Hematopoietic multipotent progenitor cell treated with erythropoietin and hydrocortisone succinate and interleukin-3 and kit ligand, for 8 days (in vitro differentiated cells): ENCODE results near the gene SCUBE1.

Experiments used
- DNase-seq: peaks from one replicate; pipeline ENCODE4 v3.0.0-alpha.2; 2015

Gene SCUBE1

GRCh38 chr22:43275545-43276317 lies 67.4 kb downstream of the SCUBE1 start:
- no peak for DNase-seq

- DNase-seq: no peak
These were observed 68.5 kb downstream of the SCUBE1 start for GRCh38 chr22:43274595-43275240.

GRCh38 chr22:43273902-43274484 lies 69.2 kb downstream of the SCUBE1 start:
- DNase-seq: peak; percentile 64

- no peak for DNase-seq
These were observed 70.3 kb downstream of the SCUBE1 start for GRCh38 chr22:43272869-43273318.

- no peak for DNase-seq
These were observed 70.9 kb downstream of the SCUBE1 start for GRCh38 chr22:43272301-43272700.

- DNase-seq: no peak
These were observed 72.2 kb downstream of the SCUBE1 start for GRCh38 chr22:43270949-43271348.

- DNase-seq: peak; percentile 17
These were observed 72.8 kb downstream of the SCUBE1 start for GRCh38 chr22:43270314-43270908.

GRCh38 chr22:43269646-43270045 lies 73.5 kb downstream of the SCUBE1 start:
- DNase-seq: no peak

- no peak for DNase-seq
These were observed 73.9 kb downstream of the SCUBE1 start for GRCh38 chr22:43269246-43269645.

GRCh38 chr22:43267981-43268660 lies 75.1 kb downstream of the SCUBE1 start:
- DNase-seq: no peak

- peak; percentile 63 for DNase-seq
These were observed 75.7 kb downstream of the SCUBE1 start for GRCh38 chr22:43267332-43267980.

GRCh38 chr22:43266076-43266475 lies 77.1 kb downstream of the SCUBE1 start:
- no peak for DNase-seq

GRCh38 chr22:43263645-43264514 lies 79.3 kb downstream of the SCUBE1 start:
- peak; percentile 97 for DNase-seq

GRCh38 chr22:43262990-43263644 lies 80.1 kb downstream of the SCUBE1 start:
- peak; percentile 56 for DNase-seq

- no peak for DNase-seq
These were observed 82.6 kb downstream of the SCUBE1 start for GRCh38 chr22:43260331-43261231.

GRCh38 chr22:43257961-43258360 lies 85.2 kb downstream of the SCUBE1 start:
- DNase-seq: no peak

GRCh38 chr22:43257549-43257948 lies 85.6 kb downstream of the SCUBE1 start:
- DNase-seq: no peak

- DNase-seq: peak; percentile 26
These were observed 86.1 kb downstream of the SCUBE1 start for GRCh38 chr22:43256976-43257545.

- no peak for DNase-seq
These were observed 86.6 kb downstream of the SCUBE1 start for GRCh38 chr22:43256569-43256968.
